ENCODE results near the gene ITGB4.

DNA sequence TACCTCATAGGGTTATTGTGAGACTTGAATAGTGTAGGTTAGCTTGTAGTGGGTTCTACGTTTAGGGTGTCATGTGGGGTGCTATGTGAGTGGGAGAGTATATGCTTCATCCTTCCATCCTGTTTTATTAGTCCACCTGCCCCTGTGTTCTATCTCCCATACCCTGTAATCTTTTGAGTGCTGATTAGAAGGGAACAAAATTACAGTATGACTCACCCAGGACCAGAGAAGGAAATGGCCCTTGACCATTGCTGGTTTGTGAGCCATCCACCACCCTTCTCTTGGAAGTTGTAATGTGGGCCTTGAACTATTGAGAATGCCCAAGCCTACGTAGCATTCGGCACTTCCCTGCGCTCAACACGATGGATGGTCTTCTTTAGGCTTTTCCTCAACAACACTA is 37.0 kb upstream of the ITGB4 start:
- TF ChIP-seq TAF1 (IDR thresholded peaks at IDR 0.05; ENCODE audit: borderline replicate concordance, insufficient read depth, low read length): no peak
- TF ChIP-seq, protein P1, sequence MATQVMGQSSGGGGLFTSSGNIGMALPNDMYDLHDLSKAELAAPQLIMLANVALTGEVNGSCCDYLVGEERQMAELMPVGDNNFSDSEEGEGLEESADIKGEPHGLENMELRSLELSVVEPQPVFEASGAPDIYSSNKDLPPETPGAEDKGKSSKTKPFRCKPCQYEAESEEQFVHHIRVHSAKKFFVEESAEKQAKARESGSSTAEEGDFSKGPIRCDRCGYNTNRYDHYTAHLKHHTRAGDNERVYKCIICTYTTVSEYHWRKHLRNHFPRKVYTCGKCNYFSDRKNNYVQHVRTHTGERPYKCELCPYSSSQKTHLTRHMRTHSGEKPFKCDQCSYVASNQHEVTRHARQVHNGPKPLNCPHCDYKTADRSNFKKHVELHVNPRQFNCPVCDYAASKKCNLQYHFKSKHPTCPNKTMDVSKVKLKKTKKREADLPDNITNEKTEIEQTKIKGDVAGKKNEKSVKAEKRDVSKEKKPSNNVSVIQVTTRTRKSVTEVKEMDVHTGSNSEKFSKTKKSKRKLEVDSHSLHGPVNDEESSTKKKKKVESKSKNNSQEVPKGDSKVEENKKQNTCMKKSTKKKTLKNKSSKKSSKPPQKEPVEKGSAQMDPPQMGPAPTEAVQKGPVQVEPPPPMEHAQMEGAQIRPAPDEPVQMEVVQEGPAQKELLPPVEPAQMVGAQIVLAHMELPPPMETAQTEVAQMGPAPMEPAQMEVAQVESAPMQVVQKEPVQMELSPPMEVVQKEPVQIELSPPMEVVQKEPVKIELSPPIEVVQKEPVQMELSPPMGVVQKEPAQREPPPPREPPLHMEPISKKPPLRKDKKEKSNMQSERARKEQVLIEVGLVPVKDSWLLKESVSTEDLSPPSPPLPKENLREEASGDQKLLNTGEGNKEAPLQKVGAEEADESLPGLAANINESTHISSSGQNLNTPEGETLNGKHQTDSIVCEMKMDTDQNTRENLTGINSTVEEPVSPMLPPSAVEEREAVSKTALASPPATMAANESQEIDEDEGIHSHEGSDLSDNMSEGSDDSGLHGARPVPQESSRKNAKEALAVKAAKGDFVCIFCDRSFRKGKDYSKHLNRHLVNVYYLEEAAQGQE (IDR thresholded peaks at IDR 0.05; ENCODE audit: insufficient read depth in 1 of 2, low read depth in 2 of 2, low read length in 2 of 2): no peak
- TF ChIP-seq POLR2AphosphoS5 (IDR thresholded peaks at IDR 0.05; ENCODE audit: low read depth, low read length): no peak
- no peak for TF ChIP-seq SIN3A (IDR thresholded peaks at IDR 0.05; ENCODE audit: borderline replicate concordance, insufficient read depth, low read length)
